T-helper 1 cell treated with Interleukin-12 subunit alpha and Interleukin-12 subunit beta and Interleukin-4 antibody, amounts not matched to agents 30 μg/mL and 1 μg/mL, for 36 hours (primary cell): Measurements from ENCODE around the gene KAT2A.

Experiments
- H3K27ac Mint-ChIP-seq: one replicate; pipeline ENCODE4 v1.8.0; 2021; ENCODE audit warnings: mild to moderate bottlenecking, mixed read lengths
- H3K27me3 Mint-ChIP-seq: one replicate; pipeline ENCODE4 v1.8.0; 2021; ENCODE audit warnings: low read depth, mixed read lengths
- H3K36me3 Mint-ChIP-seq: one replicate; pipeline ENCODE4 v1.8.0; 2021; ENCODE audit warnings: low read depth, mixed read lengths
- H3K4me1 Mint-ChIP-seq: one replicate; pipeline ENCODE4 v1.8.0; 2021; ENCODE audit warnings: low read depth, mixed read lengths
- H3K4me3 Mint-ChIP-seq: one replicate; pipeline ENCODE4 v1.8.0; 2021; ENCODE audit warnings: mild to moderate bottlenecking, moderate library complexity, mixed read lengths
- H3K9me3 Mint-ChIP-seq: one replicate; pipeline ENCODE4 v1.8.0; 2021; ENCODE audit warnings: mixed read lengths

Gene KAT2A

GRCh38 chr17:42097691-42098631 lies 23.2 kb downstream of the KAT2A start, which contains the start of gene ZNF385C:
ZNF385C (minus strand) TSS chr17:42098473; CDS start chr17:42063056, 35,417 bp downstream.
- H3K27ac Mint-ChIP-seq = no peak within 1 kb of the TSS
- H3K9me3 Mint-ChIP-seq = no peaks in the 10 kb centered on the region
- peaks cover 2% of the 10 kb centered on the region for H3K4me1 Mint-ChIP-seq
- peaks cover 26% of the 10 kb centered on the region for H3K27me3 Mint-ChIP-seq
- no peak within 1 kb of the TSS for H3K4me3 Mint-ChIP-seq
- peaks cover 10% of the 10 kb centered on the region for H3K36me3 Mint-ChIP-seq

- Mint-ChIP-seq H3K9me3 (no peaks in the 10 kb centered on the region), H3K27me3 (peaks cover 34% of the 10 kb centered on the region)
Measured at GRCh38 chr17:42096360-42097111, 24.6 kb downstream of the KAT2A start.

GRCh38 chr17:42094375-42095069 lies 26.6 kb downstream of the KAT2A start:
- Mint-ChIP-seq H3K27ac (no peak overlapping the region), H3K4me3 (no peak overlapping the region), H3K4me1 (no peaks in the 10 kb centered on the region), H3K9me3 (no peaks in the 10 kb centered on the region), H3K27me3 (peaks cover 41% of the 10 kb centered on the region), H3K36me3 (no peaks in the 10 kb centered on the region)

More at GRCh38 chr17:42096360-42097111, 24.6 kb downstream of the KAT2A start:
- Mint-ChIP-seq H3K4me1 (no peaks in the 10 kb centered on the region), H3K27ac (no peak overlapping the region), H3K36me3 (peaks cover 3% of the 10 kb centered on the region), H3K4me3 (no peak overlapping the region)

- Mint-ChIP-seq H3K4me3 (no peak overlapping the region), H3K36me3 (no peaks in the 10 kb centered on the region), H3K4me1 (no peaks in the 10 kb centered on the region), H3K27ac (no peak overlapping the region), H3K9me3 (no peaks in the 10 kb centered on the region), H3K27me3 (peaks cover 40% of the 10 kb centered on the region)
Measured at GRCh38 chr17:42092939-42093338, 28.2 kb downstream of the KAT2A start.

- H3K27ac Mint-ChIP-seq = no peak overlapping the region
- H3K4me3 Mint-ChIP-seq = no peak overlapping the region
- H3K36me3 Mint-ChIP-seq = no peaks in the 10 kb centered on the region
- no peaks in the 10 kb centered on the region for H3K4me1 Mint-ChIP-seq
- H3K9me3 Mint-ChIP-seq = no peaks in the 10 kb centered on the region
- peaks cover 31% of the 10 kb centered on the region for H3K27me3 Mint-ChIP-seq
Measured at GRCh38 chr17:42090964-42091790, 30.0 kb downstream of the KAT2A start.

GRCh38 chr17:42088736-42089135 lies 32.4 kb downstream of the KAT2A start:
- Mint-ChIP-seq H3K9me3 (no peaks in the 10 kb centered on the region), H3K36me3 (no peaks in the 10 kb centered on the region), H3K4me3 (no peak overlapping the region)

GRCh38 chr17:42087736-42088705 lies 33.1 kb downstream of the KAT2A start:
- Mint-ChIP-seq H3K27ac (no peak overlapping the region), H3K4me1 (no peaks in the 10 kb centered on the region), H3K9me3 (no peaks in the 10 kb centered on the region), H3K27me3 (peaks cover 27% of the 10 kb centered on the region), H3K4me3 (no peak overlapping the region), H3K36me3 (no peaks in the 10 kb centered on the region)

More at GRCh38 chr17:42088736-42089135, 32.4 kb downstream of the KAT2A start:
- Mint-ChIP-seq H3K4me1 (no peaks in the 10 kb centered on the region), H3K27ac (no peak overlapping the region), H3K27me3 (peaks cover 27% of the 10 kb centered on the region)

GRCh38 chr17:42087042-42087701 lies 34.0 kb downstream of the KAT2A start:
- no peak overlapping the region for H3K4me3 Mint-ChIP-seq
- H3K36me3 Mint-ChIP-seq = no peaks in the 10 kb centered on the region
- H3K9me3 Mint-ChIP-seq = no peaks in the 10 kb centered on the region
- peaks cover 26% of the 10 kb centered on the region for H3K27me3 Mint-ChIP-seq
- no peak overlapping the region for H3K27ac Mint-ChIP-seq
- no peaks in the 10 kb centered on the region for H3K4me1 Mint-ChIP-seq

- H3K9me3 Mint-ChIP-seq = no peaks in the 10 kb centered on the region
- peaks cover 8% of the 10 kb centered on the region for H3K27me3 Mint-ChIP-seq
- no peak overlapping the region for H3K4me3 Mint-ChIP-seq
- H3K27ac Mint-ChIP-seq = no peak overlapping the region
- no peaks in the 10 kb centered on the region for H3K36me3 Mint-ChIP-seq
- H3K4me1 Mint-ChIP-seq = no peaks in the 10 kb centered on the region
Measured at GRCh38 chr17:42081516-42082129, 39.5 kb downstream of the KAT2A start.

- H3K27me3 Mint-ChIP-seq = peaks cover 14% of the 10 kb centered on the region
- H3K36me3 Mint-ChIP-seq = no peaks in the 10 kb centered on the region
- H3K4me3 Mint-ChIP-seq = no peak overlapping the region
- H3K27ac Mint-ChIP-seq = no peak overlapping the region
- no peaks in the 10 kb centered on the region for H3K9me3 Mint-ChIP-seq
- H3K4me1 Mint-ChIP-seq = no peaks in the 10 kb centered on the region
Measured at GRCh38 chr17:42079541-42079940, 41.6 kb downstream of the KAT2A start.

GRCh38 chr17:42078396-42079043 lies 42.6 kb downstream of the KAT2A start:
- no peak overlapping the region for H3K4me3 Mint-ChIP-seq
- peaks cover 22% of the 10 kb centered on the region for H3K27me3 Mint-ChIP-seq
- no peak overlapping the region for H3K27ac Mint-ChIP-seq
- no peaks in the 10 kb centered on the region for H3K36me3 Mint-ChIP-seq
- no peaks in the 10 kb centered on the region for H3K9me3 Mint-ChIP-seq
- H3K4me1 Mint-ChIP-seq = no peaks in the 10 kb centered on the region

- Mint-ChIP-seq H3K27me3 (peaks cover 30% of the 10 kb centered on the region), H3K4me1 (peaks cover 2% of the 10 kb centered on the region), H3K36me3 (no peaks in the 10 kb centered on the region), H3K27ac (no peak overlapping the region), H3K9me3 (no peaks in the 10 kb centered on the region), H3K4me3 (no peak overlapping the region)
Measured at GRCh38 chr17:42077755-42078154, 43.4 kb downstream of the KAT2A start.
